ENCODE data around the gene EFNB1.

EFNB1 gene

DNA sequence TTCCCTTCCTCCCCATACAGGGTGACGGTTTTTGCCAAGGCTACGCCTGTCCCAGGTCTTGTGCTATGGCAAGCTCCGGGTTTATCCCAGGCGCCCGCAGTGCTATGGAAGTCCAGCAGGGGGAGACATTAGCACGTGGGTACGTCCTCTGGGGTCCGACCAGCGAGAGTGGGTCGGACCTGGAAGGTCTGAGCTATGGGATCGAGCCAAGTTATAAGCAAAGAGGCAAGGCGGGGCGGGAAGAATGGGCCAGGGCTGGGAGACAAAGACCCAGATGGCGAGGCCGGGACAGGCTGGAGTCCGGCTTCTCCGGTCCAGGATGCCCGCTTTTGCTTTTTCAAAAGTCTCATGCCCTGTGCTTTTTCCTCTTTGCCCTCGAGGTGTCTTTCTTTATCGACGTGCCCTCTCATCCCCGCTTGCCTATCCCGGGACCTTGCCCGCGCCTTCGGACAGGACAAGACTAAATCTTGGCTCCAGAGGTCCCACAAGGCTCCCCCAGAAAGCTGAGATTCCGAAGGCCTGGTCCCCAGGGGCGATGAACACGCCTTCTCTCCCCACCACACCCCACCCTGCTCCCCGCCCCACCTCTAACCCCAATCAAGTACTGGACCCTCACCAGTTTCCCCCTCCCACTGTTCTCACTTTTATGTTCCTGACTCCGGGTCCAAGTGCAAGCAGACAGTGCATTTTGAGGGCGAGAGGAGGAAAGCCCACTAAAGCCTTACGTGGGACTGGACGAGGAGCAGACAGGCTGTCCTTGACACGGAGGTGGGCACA, 785 bp upstream of the EFNB1 start:
- peak; percentile 70 for DNase-seq

DNA sequence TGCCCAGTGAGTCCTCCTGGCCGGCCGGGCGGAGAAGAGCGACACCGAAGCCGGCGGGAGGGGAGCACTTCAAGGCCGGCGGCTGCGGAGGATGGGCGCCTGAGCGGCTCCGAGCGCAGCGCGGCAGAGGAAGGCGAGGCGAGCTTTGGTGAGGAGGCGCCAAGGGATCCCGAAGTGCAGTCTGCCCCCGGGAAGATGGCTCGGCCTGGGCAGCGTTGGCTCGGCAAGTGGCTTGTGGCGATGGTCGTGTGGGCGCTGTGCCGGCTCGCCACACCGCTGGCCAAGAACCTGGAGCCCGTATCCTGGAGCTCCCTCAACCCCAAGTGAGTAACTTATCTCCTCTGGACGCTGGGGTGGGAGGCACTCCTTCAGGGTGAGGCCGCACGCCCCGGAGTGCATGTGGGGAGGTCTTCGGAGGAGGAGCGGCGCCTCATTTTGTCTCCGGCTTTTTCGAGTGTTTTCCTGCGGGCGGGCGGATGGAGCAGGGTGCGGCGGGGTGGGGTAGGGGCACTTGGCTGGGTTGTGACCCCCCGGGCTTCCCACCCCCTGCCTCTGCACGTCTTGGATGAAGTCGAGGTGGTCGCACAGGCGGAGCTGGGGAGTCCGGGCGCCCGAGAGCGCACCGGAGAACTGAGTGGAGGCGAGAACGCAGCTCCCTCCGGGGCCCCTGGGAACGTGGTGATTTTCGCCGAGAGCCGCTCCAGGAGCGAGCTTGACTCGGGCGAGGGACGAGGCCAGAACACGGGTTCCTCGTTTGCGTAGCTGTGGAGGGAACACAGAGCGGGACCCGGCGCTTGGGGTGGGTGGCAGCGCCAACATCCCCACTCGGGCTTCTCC, 979 bp downstream of the EFNB1 start:
- no peak for DNase-seq

DNA sequence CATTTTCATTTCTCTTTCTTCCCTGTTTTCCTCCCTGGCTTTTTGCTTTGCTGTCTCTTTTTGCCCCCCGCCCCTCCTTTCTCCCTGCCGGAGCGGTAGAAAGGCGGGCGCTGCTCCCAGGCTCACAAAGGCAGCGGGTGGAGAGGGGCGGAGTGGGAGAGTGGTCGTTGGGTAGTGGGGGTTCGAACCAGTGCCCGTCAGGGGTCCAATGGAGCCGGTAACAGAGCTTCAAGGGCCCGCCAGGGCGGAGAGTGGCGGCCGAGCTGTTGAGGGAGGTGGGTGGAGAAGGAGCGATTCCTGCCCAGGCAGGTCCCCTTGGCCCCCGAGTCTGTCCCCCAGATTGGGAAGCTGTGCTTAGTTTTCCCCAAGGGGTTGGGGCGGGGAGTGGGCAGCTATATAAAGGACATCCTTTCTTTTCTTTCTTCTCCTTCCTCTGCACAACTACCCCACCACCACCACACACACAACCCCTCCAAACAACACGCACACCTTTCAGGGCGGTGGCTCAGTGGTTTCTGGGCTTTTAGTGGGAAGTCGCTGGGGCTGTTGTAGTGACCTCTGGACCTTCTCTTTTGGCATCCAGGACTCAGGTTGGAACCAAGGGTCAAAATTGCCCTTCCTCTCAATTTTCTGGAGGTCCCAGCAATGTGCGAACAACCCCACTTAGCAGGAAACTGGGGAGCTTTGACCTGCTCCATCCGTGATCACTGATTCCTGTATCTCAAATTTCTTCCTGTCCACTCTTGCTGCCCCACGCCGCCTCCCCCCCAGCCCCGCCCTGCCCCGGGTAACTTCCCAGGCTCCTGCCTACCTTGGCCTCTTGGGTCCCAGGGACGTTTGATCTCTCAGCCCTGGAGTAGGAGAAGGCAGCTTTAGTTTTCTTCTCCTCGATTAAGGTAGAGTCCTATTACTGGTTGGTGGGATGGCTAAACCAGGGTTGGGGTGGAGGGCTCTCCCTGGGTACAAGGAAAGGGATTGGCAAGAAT, 1.9 kb downstream of the EFNB1 start:
- DNase-seq: no peak

DNA sequence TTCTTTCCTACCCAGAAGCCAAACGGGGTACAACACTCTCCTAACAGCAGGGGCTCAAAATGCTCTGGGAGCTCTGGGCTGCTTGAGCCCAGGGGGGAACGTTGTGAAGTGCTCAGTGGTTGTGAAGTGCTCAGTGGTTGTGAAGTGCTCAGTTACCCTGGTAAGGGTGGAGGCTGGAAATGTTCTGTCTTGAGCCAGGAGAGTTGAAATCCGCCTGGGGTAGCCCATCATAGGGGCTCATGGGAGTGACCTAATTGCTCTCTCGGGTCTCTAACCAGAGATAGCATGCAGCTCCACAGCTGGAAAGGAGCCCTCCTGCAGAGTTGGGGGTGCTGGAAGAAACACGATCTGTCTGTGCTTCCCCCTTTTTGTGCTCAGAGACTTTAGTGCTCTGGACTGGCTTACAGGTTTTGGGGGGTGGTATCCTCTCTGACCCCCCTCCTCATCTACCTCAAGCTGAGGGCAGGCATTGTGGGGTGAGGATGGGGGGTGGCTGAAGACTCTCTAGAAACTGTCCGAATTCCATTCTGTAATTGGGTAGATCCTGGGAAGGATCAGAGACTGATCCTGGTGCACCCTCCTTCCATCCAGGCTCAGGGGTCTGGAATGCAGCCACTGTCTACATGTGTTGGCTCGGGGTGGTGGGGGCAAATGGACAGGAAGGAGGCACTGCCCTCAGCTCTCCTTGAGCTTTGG, 2.7 kb downstream of the EFNB1 start:
- no peak for DNase-seq

DNA sequence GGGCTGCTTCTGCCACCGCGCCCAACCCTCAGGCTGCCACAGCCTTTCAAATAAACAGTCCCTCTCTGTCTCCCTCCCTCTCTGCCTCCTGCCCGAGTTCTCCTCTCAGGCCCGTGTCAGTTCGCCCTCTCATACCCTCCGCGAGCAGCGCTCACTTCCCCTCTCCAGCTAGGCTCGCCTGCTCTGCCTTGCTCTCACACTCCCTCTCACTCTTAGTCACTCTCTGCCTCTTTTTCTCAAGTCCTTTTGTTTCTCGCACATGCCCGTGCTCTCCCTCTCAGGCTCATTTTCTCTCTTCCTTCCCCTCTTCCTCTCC, 3.2 kb downstream of the EFNB1 start:
- peak; percentile 5 for DNase-seq

DNA sequence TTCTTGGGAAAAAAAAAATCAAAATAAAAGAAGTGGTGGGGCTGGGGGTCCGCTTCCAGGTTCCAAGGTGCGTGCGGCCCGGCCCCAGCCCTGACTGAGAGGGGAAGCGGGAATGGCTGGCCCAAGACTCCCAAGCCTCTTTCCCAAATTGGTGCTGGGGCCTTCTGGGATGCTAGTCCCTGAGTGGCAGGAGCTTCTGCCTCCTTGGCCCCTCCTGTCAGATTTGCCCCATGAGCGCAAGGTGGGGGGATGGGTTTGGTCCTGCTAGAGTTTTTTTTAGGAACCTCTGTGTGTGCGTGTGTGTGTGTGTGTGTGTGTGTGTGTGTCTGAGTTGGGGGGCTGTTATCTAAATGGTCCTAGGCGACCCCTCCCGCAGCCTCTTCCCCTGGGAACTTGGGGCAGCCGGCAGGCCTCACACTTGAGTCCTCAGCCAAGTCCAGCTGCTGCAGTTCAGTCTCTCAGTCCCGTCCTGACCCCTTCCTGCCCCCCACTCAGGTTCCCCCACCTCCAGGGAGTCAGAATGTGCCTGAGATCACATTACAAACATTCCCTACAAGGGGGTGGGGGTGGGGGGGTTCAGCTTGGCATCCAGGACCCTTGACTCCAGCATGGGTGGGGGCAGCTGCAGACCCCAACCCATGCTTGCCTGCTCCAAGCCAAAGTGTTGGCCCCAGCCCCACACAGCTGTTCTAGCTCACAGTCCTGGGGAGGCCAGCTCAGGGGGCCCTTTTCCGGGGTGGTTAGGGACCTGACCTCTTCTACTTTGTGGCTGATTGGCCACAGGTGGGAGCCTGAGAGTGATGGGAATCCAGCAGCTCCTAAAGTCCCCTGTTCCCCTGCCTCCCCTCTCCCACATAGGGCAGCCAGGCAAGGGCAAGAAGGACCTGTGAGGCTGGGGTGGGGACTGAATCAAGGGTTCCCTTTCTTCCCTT, 4.0 kb downstream of the EFNB1 start:
- no peak for DNase-seq

DNA sequence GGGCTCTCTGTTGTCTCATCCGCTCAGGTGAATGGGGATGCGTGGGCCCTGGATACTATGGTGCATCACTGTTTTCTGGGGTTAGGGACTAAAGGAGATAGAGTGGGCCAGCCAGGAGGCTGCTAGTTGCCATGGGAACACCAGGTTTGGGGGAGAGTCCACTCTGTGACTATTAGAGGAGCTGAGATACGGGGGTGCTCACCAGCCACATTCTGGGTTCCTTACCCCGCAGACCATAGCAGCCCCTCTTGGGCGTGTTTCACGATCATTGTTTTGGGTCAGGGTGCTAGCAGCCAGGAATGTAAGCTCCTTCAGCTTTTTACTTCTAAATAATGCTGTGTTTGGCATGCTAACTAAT, 4.6 kb downstream of the EFNB1 start:
- no peak for DNase-seq

DNA sequence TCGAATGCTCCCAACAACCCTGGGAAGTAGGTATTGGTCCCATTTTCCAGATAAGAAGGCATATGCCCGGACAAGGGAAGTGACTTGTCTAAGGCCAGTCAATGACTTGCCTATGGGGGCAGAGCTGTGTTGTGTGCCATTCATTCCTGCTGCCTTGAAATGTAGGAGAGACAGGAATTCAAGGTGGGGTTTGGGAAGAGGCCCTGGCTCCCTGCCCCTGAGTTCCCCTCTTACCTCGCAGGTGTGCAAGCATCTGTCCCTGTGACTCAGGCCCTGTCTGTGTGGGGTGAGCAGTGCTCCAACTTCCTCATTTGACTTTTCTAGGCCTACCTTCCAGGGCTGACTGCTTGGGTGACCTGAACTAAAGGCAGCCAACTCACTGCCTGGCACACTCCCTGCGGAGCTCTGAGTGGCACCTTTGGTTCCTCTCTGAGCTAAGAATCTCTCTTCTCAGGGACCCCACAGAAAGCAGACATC, 5.1 kb downstream of the EFNB1 start:
- DNase-seq: no peak

DNA sequence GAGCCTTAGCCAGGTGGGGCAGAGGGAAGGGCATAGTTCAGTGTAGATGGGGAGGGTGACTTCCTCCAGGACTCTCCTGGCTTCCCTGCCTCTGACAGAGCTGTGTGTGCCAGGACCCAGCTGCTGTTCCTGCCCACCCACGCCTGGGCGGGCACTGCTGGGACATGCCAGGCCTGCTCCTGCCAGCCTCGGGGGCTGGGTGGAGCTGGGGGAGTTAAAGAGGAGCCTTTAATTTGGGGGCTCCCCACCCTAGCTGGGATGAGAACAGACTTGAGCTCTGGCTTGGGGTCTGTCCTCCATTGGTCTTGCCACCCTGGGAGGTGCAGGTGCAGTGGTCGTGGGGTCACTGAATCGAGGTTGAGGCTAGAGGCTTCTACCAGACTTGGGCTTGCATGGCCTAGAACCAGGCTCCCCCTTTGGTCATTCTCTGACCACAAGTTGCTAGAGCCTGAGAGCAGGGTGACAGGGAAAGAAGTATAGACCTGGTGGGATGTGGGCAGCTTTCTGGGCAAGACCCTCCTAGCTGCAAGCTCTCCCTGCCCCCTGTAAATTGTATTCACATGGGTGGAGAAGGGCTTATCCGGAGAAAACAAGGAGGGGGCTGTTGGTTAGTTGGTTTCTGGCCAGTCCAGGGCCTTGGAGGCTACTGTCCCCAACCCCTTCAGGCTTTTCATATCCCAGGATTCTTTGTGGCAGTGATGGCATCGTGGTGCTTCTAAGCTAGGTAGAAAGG, 5.7 kb downstream of the EFNB1 start:
- no peak for DNase-seq

DNA sequence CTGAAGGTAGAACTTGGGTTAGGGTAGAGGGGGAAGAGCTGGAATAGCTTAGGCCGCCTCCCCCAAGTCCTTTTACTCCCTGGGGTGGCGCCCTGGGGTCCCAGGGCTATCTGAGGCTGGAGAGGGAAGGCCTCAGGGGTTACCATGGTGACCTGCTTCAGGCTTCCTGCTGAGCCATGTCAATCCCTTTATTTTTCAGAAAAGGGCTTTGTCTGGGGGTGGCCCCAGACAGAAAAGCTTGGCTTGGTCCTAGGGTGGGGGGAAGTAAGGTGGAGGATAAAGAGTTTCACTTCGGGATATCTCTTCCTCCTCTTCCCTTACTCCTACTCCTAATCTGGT, 6.3 kb downstream of the EFNB1 start:
- DNase-seq: no peak

DNA sequence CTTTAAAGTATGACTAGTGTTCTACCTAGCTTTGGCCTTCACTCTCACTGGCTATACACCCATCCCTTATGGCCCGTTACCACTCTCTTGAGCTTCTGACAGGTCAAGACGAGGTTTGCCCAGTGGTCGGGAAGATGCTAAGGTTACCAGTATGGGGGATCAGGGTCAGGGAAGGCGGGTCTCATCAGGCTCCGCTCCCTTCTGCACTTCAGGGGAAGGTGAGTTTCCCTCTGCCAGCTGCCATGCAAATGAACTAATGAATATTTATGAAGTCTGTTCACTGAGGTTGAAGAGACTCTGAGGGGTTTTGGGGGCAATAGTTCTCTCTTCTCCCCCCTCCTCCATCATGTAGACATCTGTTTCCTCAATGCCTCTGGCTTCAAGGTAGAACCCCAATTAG, 6.6 kb downstream of the EFNB1 start:
- no peak for DNase-seq

DNA sequence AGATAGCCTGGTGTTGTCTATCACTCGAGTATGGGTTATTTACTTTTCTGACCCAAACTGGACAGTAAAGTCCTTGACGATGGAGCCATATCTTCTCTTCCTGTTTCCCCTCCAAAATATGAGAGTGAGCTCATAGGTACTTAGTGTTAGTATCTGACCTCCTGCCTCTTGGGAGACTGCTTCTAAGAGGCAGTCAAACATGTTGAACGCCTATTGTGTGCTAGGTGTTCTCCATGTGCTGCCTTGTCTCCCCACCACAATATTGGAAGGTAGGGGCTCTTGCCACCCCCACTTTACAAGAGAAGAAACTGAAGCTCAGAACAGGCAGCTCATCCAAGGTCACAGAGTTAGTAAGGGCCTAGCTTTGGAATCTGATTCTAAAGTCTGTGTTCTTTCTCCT, 8.3 kb downstream of the EFNB1 start:
- DNase-seq: no peak

DNA sequence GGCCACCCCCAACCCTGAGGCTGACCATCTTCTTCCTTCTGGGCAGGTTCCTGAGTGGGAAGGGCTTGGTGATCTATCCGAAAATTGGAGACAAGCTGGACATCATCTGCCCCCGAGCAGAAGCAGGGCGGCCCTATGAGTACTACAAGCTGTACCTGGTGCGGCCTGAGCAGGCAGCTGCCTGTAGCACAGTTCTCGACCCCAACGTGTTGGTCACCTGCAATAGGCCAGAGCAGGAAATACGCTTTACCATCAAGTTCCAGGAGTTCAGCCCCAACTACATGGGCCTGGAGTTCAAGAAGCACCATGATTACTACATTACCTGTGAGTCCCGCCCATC, 9.7 kb downstream of the EFNB1 start:
- no peak for DNase-seq

DNA sequence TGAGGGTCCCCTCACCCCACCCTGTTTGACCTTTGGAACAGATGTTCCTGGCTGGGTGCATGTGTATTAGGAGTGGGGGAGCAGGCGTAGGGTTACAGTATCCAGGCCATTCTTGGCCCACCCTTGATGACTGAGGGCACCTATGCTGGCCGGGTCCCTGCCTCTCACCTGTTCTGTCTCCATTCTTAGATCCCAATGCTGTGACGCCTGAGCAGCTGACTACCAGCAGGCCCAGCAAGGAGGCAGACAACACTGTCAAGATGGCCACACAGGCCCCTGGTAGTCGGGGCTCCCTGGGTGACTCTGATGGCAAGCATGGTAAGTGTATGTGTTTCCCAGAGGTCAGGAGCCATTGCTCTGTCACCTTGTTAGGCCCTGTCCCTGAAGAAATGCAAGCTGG, 10.9 kb downstream of the EFNB1 start:
- DNase-seq: no peak

DNA sequence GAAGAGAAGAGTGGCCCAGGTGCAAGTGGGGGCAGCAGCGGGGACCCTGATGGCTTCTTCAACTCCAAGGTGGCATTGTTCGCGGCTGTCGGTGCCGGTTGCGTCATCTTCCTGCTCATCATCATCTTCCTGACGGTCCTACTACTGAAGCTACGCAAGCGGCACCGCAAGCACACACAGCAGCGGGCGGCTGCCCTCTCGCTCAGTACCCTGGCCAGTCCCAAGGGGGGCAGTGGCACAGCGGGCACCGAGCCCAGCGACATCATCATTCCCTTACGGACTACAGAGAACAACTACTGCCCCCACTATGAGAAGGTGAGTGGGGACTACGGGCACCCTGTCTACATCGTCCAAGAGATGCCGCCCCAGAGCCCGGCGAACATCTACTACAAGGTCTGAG, 11.4 kb downstream of the EFNB1 start:
- no peak for DNase-seq

DNA sequence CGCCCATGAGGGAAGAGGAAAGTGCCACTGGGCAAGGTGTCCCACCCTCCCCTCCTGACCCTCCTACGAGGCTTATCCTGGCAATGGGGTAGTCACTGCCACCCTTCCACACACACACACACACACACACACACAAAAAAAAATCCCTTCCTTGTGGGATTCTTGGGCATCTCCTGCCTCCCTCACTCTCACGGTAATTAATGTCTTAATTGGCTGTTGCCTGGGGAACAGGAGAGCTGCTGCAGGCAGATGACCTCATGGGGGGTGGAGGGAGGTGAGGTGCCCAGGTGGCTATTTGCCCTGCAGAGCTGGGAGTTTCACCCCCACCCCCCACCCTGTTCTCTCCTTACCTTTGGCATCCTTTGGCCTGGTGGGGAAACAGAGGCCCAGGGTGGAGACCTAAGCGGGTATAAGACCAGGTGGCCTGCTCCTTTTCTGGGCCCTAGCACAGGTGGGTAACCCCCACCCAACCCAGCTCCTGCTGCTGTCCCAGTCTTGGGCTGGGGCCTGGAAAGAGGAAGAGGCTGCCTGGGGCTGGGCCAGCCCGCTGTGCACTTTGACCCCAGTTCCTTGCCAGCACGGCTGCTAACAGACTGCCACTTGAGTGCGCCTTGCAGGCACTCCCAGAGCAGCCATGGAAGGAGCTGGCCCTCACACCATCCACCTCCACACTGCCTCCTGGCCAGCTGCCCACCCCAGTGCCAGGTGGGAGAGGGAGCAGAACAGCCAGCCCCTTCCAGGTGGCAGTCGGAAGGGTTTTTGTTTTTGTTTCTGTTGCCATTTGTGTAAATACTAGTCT, 12.6 kb downstream of the EFNB1 start:
- no peak for DNase-seq

DNA sequence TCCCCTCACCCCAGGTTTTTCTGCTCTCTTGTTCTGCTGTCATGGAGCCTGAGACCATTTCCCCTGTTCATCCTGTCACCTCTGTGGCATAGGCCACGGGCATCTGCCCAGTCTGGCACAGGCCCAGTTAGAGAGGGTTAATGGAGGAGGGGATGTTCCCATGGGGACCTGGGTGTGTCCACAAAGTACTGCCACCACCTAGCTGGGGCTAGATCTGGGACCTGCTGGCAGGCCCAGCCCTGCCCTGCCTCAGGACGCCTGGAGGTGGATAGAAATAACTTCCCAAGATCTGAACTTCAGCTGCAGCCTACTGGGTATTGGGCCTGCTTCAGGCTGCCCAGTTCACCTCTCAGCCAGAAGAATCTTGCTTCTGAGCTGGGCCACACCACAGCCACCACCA, 13.5 kb downstream of the EFNB1 start:
- DNase-seq: no peak

DNA sequence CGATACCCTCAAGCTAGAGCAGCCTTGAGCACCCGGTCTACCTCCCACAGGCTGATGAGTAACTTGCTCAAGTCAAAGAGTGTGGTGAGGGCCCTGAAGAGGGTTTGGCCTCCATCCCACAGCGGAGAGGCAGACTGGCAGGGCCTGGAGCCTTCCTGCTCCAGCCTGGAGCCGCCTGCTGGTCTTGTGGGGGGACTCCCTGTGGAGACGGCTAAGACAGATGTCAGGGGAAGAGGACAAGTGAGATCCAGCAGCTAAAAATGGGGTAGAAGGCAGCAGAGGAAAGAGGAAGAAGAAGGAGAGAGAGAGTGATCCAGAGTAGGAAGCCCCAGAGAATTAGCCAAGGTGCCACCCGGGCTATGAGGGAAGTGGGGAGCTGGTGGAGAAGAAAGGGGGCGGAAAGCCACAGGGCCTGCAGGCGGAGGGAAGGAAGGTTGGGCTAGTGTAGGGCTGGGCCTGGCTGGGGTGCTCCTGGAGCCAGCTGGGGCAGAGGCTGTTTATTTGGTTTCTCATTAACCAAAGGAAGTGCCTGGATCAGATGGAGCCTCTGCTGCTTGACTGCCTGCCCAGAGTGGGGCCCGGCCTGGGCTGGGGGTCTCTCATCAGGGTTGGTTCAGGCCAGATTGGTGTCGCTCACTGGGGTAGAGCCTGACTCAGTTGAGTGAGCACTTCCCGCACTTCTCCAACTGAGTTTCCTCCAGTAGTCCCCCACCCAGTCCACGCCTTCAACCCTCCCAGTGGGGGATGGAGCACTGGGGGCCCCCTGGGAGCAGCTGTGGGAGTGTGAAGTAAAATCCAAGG, 14.2 kb downstream of the EFNB1 start:
- DNase-seq: no peak

DNA sequence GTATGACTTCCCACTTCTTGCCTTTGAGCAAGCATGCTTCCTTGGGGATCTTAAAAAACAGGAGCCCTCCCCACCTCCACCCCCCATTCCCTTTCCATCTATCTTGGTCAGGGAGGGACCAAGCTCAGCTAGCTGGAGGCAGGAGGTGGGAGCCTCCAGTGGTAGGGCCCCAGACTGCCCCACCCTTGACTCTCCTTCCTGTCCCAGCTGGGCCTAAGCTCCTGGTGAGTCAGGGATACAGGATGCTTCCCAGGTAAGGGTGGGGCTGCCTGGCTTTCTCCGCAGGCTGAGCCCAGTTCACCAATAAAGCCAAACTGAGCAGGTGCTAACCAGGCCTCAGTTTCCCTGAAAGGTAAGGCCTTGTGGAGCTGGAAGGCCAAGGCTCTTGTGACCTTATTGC, 15.2 kb downstream of the EFNB1 start:
- DNase-seq: no peak

Data from activated T-cell treated with anti-CD3 and anti-CD28 coated beads for 4 hours (primary cell).